Fibroblast of lung (primary cell): ENCODE results near the gene HCFC1R1. TPM values are rescaled to one million over a fixed set of nuclear protein-coding genes. Genes with fewer than 3 reads are reported as not detected.

Experiments
- DNase-seq, 2 donors: peaks; one replicate each; pipeline versions ENCODE4 v3.0.0 to v3.0.0-alpha.2; 2010; ENCODE audit warnings: low read depth in 2 of 2
- H2AFZ ChIP-seq: 2 replicates; pipeline ENCODE4 v1.5.1; 2012; ENCODE audit warnings: low read length, control low read depth, inconsistent platforms
- H3K27ac ChIP-seq: 2 replicates; pipeline ENCODE4 v1.5.1; 2011; ENCODE audit warnings: low read length, control low read depth; ENCODE audit not compliant: insufficient read depth
- H3K27me3 ChIP-seq: 2 replicates; pipeline ENCODE4 v1.5.1; 2011; ENCODE audit warnings: mild to moderate bottlenecking, low read length; ENCODE audit not compliant: control insufficient read depth, insufficient read depth
- H3K36me3 ChIP-seq: 2 replicates; pipeline ENCODE4 v1.5.1; 2011; ENCODE audit warnings: low read length; ENCODE audit not compliant: control insufficient read depth, insufficient read depth
- H3K4me1 ChIP-seq: 2 replicates; pipeline ENCODE4 v1.5.1; 2011; ENCODE audit warnings: low read length; ENCODE audit not compliant: control insufficient read depth, insufficient read depth; ENCODE audit errors: extremely low read depth
- H3K4me2 ChIP-seq: 2 replicates; pipeline ENCODE4 v1.5.1; 2011; ENCODE audit warnings: low read length, control low read depth; ENCODE audit not compliant: insufficient read depth; ENCODE audit errors: extremely low read depth
- H3K4me3 ChIP-seq, 4 experiments: fragments of 200-600 bp in 1 of 4; sonication (generic) in 1 of 4; replicated peaks in 1 of 4; 2 replicates each; pipeline ENCODE4 v1.5.1; 2011 to 2016; ENCODE audit warnings: low read length in 4 of 4, low read depth in 3 of 4, mild to moderate bottlenecking in 3 of 4, control low read depth in 2 of 4, inconsistent platforms in 1 of 4, mixed read lengths in 1 of 4; ENCODE audit not compliant: insufficient read depth in 1 of 4; ENCODE audit errors: control extremely low read depth in 1 of 4
- H3K79me2 ChIP-seq: 2 replicates; pipeline ENCODE4 v1.5.1; 2012; ENCODE audit warnings: mild to moderate bottlenecking, low read length, inconsistent platforms; ENCODE audit not compliant: control insufficient read depth, insufficient read depth
- H3K9ac ChIP-seq: 2 replicates; pipeline ENCODE4 v1.5.1; 2011; ENCODE audit warnings: mild to moderate bottlenecking, low read length, control low read depth; ENCODE audit not compliant: insufficient read depth
- H3K9me3 ChIP-seq: 2 replicates; pipeline ENCODE4 v1.5.1; 2012; ENCODE audit warnings: low read depth, low read length; ENCODE audit not compliant: control insufficient read depth, insufficient read depth
- H4K20me1 ChIP-seq: 2 replicates; pipeline ENCODE4 v1.5.1; 2011; ENCODE audit warnings: low read length; ENCODE audit not compliant: control insufficient read depth, insufficient read depth; ENCODE audit errors: extremely low read depth
- EZH2 ChIP-seq: IDR thresholded peaks from 2 replicates; pipeline ENCODE4 v1.5.1; 2012; ENCODE audit warnings: low read length, control low read depth, mild to moderate bottlenecking; ENCODE audit errors: missing control alignments
- polyA plus RNA-seq, 2 donors: library from polyadenylated mRNA; depleted of rRNA in 1 of 2; stranded (reverse) in 1 of 2; unstranded in 1 of 2; fragments of >200 nt; gene quantifications; 2 replicates each; pipeline ENCODE4 v1.2.1, GENCODE V29; 2011 to 2012; ENCODE audit warnings: missing spikeins in 1 of 2
- total RNA-seq: library from RNA; depleted of rRNA; stranded (reverse); fragments of >200 nt; gene quantifications from 2 replicates; pipeline ENCODE4 v1.2.1, GENCODE V29; 2014
- TF ChIP-seq, protein P1 (sequence below), 2 donors: IDR thresholded peaks in 1 of 2; conservative IDR thresholded peaks in 1 of 2; 1 replicate in 1 of 2; 2 replicates in 1 of 2; pipeline ENCODE4 v1.5.1; 2011 to 2012; ENCODE audit warnings: low read length in 2 of 2, control low read depth in 1 of 2, inconsistent platforms in 1 of 2, low read depth in 1 of 2, mild to moderate bottlenecking in 1 of 2

The HCFC1R1 gene
- total and polyA plus RNA-seq, 2 donors (not counting 1 experiment from before 2014, with no cell fraction given) = 58.0 to 75.5 TPM

DNA sequence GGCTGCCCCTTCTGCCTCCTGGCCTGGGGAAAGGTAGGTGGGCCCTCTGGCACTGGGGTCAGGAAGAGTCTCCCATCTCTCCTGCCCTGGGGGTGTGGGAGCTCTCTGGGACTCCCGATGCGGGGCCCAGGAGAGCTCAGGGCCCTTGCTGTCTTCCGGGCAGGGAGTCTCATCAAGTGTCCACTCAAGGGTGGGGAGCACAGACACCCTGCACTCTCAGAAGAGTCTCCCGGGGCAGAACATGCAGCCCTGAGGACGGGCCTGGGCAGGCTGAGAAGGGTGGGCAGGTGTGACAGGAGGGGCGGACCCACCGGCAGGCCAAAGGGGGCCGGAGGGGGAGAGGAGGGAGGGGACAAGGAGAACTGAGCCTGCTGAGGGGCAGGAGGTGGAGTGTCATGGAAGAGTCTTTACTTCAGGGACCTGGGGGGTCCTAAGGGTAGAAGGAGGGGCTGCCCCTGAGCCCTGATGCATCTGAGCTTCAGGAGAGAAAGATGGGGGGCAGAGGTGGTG, 35.1 kb downstream of the HCFC1R1 start:
- Histone ChIP-seq H3K4me2 (no peak overlapping the region), H3K9me3 (no peaks in the 10 kb centered on the region)

DNA sequence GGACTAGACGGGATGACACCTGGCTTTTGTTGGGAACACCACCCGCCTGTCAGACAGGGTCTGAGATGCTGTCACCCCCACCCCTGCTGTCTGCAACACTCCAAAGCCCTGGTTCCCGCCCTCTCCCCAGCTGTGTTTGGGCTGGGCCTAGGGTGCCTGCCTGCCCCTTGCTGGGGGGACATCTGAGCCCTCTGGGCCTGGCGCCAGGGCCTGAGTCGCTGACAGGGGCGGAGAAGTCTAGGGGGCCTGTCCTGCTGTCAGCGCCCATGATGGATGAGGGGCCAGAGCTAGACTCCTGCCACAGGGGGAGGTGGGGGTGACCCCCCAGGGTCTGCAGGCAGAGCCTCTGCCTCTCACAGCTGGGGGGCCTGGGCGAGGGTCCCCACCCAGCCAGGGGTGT, 35.9 kb downstream of the HCFC1R1 start:
- Histone ChIP-seq H3K4me3 (no peak overlapping the region), H2AFZ (no peak overlapping the region), H3K4me2 (no peak overlapping the region), H3K79me2 (no peaks in the 10 kb centered on the region), H4K20me1 (no peaks in the 10 kb centered on the region), H3K9ac (no peak overlapping the region), H3K4me1 (no peaks in the 10 kb centered on the region), H3K27me3 (no peaks in the 10 kb centered on the region), H3K9me3 (no peaks in the 10 kb centered on the region), H3K36me3 (no peaks in the 10 kb centered on the region), H3K27ac (no peak overlapping the region)
- peak in 1 of 2 donors; percentile 18 for DNase-seq
- TF ChIP-seq EZH2 = no peak
- TF ChIP-seq, protein P1, sequence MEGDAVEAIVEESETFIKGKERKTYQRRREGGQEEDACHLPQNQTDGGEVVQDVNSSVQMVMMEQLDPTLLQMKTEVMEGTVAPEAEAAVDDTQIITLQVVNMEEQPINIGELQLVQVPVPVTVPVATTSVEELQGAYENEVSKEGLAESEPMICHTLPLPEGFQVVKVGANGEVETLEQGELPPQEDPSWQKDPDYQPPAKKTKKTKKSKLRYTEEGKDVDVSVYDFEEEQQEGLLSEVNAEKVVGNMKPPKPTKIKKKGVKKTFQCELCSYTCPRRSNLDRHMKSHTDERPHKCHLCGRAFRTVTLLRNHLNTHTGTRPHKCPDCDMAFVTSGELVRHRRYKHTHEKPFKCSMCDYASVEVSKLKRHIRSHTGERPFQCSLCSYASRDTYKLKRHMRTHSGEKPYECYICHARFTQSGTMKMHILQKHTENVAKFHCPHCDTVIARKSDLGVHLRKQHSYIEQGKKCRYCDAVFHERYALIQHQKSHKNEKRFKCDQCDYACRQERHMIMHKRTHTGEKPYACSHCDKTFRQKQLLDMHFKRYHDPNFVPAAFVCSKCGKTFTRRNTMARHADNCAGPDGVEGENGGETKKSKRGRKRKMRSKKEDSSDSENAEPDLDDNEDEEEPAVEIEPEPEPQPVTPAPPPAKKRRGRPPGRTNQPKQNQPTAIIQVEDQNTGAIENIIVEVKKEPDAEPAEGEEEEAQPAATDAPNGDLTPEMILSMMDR (conservative IDR thresholded peaks at IDR 0.05 in 1 of 2, IDR thresholded peaks at IDR 0.05 in 1 of 2; ENCODE audit: low read depth in 1 of 2, low read length in 2 of 2) = no peak

More for the DNA sequence above, 35.1 kb downstream of the HCFC1R1 start:
- no peak overlapping the region for H2AFZ ChIP-seq
- H3K27ac ChIP-seq = no peak overlapping the region
- H3K4me1 ChIP-seq = no peaks in the 10 kb centered on the region
- no peaks in the 10 kb centered on the region for H4K20me1 ChIP-seq
- TF ChIP-seq, protein P1 (conservative IDR thresholded peaks at IDR 0.05 in 1 of 2, IDR thresholded peaks at IDR 0.05 in 1 of 2; ENCODE audit: low read depth in 1 of 2, low read length in 2 of 2) = no peak
- no peak for TF ChIP-seq EZH2
- DNase-seq = no peak
- no peaks in the 10 kb centered on the region for H3K79me2 ChIP-seq
- H3K27me3 ChIP-seq = no peaks in the 10 kb centered on the region
- no peaks in the 10 kb centered on the region for H3K36me3 ChIP-seq
- no peak overlapping the region for H3K9ac ChIP-seq
- no peak overlapping the region for H3K4me3 ChIP-seq

DNA sequence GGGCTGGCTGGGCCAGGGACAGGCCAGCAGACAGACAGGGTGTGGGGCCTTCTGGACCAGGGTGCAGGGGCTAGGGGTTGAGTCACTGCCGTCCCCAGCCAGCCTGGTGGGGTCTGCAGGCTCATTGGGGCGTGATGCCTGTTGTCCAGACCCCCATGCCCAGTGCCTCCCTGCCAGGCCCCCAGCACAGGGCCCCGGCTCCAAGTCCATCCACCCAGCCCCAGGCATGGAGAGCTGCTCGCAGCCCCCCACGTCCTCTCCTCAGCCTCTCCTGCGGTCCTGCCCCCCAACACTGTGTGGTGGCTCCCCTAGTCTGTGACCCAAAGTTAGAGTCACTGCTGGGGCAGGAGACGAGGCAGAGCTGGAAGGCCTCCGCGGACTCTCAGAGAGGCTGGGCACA, 36.5 kb downstream of the HCFC1R1 start:
- Histone ChIP-seq H3K4me2 (no peak overlapping the region), H3K4me3 (no peak overlapping the region), H3K9me3 (no peaks in the 10 kb centered on the region), H3K27ac (no peak overlapping the region), H3K79me2 (no peaks in the 10 kb centered on the region), H3K27me3 (no peaks in the 10 kb centered on the region), H3K36me3 (no peaks in the 10 kb centered on the region), H3K9ac (no peak overlapping the region), H4K20me1 (no peaks in the 10 kb centered on the region), H2AFZ (no peak overlapping the region), H3K4me1 (no peaks in the 10 kb centered on the region)
- no peak for DNase-seq
- no peak for TF ChIP-seq EZH2
- TF ChIP-seq, protein P1 (conservative IDR thresholded peaks at IDR 0.05 in 1 of 2, IDR thresholded peaks at IDR 0.05 in 1 of 2; ENCODE audit: low read depth in 1 of 2, low read length in 2 of 2) = no peak
